ENCODE data around the gene C1orf210.

Gene C1orf210

DNA sequence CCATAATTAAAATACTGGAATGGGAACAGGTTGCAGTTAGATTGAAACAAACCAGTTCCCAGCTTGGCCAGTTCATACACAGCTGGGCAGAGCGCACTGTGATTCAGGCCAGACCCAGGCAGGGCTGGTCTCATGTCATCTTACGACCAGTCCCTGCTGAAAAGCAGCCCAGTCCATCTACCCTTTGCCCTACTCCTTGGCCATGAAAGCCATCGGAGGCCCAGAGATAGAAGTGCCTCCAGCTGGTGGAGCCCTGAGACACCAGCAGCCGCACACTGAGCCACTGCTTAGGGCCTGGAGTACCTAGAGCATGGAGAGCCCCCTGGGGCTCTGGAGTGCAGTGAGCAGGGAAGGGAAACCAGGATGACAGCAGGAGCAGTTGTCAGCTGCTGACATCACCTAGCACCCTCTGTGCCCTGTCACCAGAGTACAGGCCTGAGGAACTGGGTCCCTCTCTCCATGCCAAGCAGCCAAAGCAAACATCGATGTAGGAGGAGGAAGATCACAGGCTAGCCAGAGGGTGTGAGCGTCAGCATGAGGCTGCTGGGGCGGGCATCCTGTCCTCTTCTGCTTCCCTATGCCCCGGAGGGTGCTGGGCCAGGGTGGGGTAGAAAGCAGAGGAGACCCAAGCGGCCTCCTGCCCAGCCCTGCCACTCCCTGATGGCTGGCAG is 49.8 kb downstream of the C1orf210 start:
- Histone ChIP-seq H4K20me1 (ENCODE audit: insufficient read depth, low read length) (no peaks in the 10 kb centered on the region), H3K36me3 (replicated peaks; ENCODE audit: low read depth, low read length) (no peaks in the 10 kb centered on the region), H3K9me3 (ENCODE audit: insufficient read depth, low read length) (no peaks in the 10 kb centered on the region), H3K27ac (ENCODE audit: low read length) (no peak overlapping the region), H3K79me2 (ENCODE audit: low read length) (no peaks in the 10 kb centered on the region), H2AFZ (ENCODE audit: low read depth, low read length) (no peak overlapping the region), H3K9ac (ENCODE audit: low read length) (no peak overlapping the region), H3K4me3 (ENCODE audit: low read length) (no peak overlapping the region), H3K4me1 (ENCODE audit: low read length) (peaks cover 19% of the 10 kb centered on the region), H3K4me2 (ENCODE audit: low read length) (no peak overlapping the region), H3K27me3 (ENCODE audit: low read depth, low read length) (no peaks in the 10 kb centered on the region)
- TF ChIP-seq, protein P1, sequence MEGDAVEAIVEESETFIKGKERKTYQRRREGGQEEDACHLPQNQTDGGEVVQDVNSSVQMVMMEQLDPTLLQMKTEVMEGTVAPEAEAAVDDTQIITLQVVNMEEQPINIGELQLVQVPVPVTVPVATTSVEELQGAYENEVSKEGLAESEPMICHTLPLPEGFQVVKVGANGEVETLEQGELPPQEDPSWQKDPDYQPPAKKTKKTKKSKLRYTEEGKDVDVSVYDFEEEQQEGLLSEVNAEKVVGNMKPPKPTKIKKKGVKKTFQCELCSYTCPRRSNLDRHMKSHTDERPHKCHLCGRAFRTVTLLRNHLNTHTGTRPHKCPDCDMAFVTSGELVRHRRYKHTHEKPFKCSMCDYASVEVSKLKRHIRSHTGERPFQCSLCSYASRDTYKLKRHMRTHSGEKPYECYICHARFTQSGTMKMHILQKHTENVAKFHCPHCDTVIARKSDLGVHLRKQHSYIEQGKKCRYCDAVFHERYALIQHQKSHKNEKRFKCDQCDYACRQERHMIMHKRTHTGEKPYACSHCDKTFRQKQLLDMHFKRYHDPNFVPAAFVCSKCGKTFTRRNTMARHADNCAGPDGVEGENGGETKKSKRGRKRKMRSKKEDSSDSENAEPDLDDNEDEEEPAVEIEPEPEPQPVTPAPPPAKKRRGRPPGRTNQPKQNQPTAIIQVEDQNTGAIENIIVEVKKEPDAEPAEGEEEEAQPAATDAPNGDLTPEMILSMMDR (IDR thresholded peaks at IDR 0.05; ENCODE audit: low read depth, low read length), result no peak
- no peak for TF ChIP-seq EZH2phosphoT487 (IDR thresholded peaks at IDR 0.05; ENCODE audit: low read depth)

DNA sequence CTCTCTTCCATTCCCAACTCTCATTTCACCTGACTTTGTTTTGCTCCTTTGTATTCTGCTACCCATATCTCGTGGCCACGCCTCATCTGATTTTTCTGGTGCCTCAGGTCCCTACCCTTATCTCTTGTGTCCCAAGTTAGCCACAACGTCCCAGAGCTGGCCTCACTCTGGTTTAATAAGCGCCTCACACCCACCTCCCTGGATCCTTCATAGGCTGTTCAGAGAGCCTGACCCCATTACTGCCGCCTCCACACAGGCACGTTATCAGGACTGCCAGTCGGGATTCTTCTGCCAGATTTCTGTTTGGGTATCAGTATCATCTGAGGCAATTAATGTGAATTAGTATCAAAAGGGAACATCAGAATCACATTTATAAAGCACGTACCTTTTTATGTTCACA is 50.3 kb downstream of the C1orf210 start:
- Histone ChIP-seq H3K36me3 (replicated peaks; ENCODE audit: low read depth, low read length) (no peaks in the 10 kb centered on the region), H3K9me3 (ENCODE audit: insufficient read depth, low read length) (no peaks in the 10 kb centered on the region), H3K4me1 (ENCODE audit: low read length) (peaks cover 15% of the 10 kb centered on the region), H4K20me1 (ENCODE audit: insufficient read depth, low read length) (no peaks in the 10 kb centered on the region), H3K79me2 (ENCODE audit: low read length) (no peaks in the 10 kb centered on the region), H3K27me3 (ENCODE audit: low read depth, low read length) (no peaks in the 10 kb centered on the region), H3K27ac (ENCODE audit: low read length) (no peak overlapping the region), H3K9ac (ENCODE audit: low read length) (no peak overlapping the region), H3K4me3 (ENCODE audit: low read length) (no peak overlapping the region), H3K4me2 (ENCODE audit: low read length) (no peak overlapping the region), H2AFZ (ENCODE audit: low read depth, low read length) (no peak overlapping the region)
- TF ChIP-seq, protein P1 (IDR thresholded peaks at IDR 0.05; ENCODE audit: low read depth, low read length), result no peak
- no peak for TF ChIP-seq EZH2phosphoT487 (IDR thresholded peaks at IDR 0.05; ENCODE audit: low read depth)

DNA sequence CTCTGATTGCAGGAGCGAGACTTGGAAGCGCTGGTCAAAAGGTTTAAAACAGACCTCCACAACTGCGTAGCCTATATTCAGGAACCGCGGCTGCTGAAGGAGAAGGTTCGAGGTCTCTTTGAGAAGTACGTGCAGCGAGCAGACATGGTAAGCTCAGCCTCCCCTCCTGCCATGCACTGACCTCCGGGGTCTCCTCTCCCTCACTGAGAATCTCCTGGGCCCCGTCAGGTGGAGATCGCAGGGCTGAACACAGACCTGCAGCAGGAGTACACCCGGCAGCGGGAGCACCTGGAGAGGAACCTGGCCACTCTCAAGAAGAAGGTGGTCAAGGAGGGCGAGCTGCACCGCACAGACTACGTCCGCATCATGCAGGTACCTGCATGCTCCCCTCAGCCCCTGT is 51.1 kb downstream of the C1orf210 start:
- Histone ChIP-seq H3K79me2 (ENCODE audit: low read length) (no peaks in the 10 kb centered on the region), H3K4me2 (ENCODE audit: low read length) (no peak overlapping the region), H3K36me3 (replicated peaks; ENCODE audit: low read depth, low read length) (no peaks in the 10 kb centered on the region), H3K4me1 (ENCODE audit: low read length) (peaks cover 8% of the 10 kb centered on the region), H3K9me3 (ENCODE audit: insufficient read depth, low read length) (no peaks in the 10 kb centered on the region), H3K4me3 (ENCODE audit: low read length) (no peak overlapping the region), H4K20me1 (ENCODE audit: insufficient read depth, low read length) (no peaks in the 10 kb centered on the region), H3K27ac (ENCODE audit: low read length) (no peak overlapping the region), H3K27me3 (ENCODE audit: low read depth, low read length) (no peaks in the 10 kb centered on the region), H2AFZ (ENCODE audit: low read depth, low read length) (no peak overlapping the region), H3K9ac (ENCODE audit: low read length) (no peak overlapping the region)
- TF ChIP-seq EZH2phosphoT487 (IDR thresholded peaks at IDR 0.05; ENCODE audit: low read depth), result no peak
- TF ChIP-seq, protein P1 (IDR thresholded peaks at IDR 0.05; ENCODE audit: low read depth, low read length), result no peak

DNA sequence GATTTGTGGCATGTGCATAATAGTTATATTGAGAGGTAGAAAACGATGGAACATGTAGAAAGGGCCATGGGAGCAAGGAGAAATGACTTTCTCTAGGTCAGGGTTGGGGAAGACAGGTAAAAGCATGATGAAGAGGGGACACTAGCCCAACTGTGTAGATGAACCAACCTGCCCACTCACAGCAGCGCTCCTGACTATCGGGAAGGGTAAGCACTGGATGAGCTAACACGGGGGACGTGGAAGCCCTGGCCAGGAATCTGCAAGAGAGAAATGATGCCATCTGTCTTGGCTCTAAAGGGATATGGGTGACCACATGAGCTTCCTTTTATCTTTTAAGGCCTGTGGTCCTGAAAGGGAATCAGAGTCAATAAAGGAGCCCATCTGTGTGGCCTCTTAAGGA is 51.8 kb downstream of the C1orf210 start:
- H3K36me3 ChIP-seq (replicated peaks; ENCODE audit: low read depth, low read length), result no peaks in the 10 kb centered on the region
- H3K4me3 ChIP-seq (ENCODE audit: low read length), result no peak overlapping the region
- H3K27ac ChIP-seq (ENCODE audit: low read length), result no peak overlapping the region
- H4K20me1 ChIP-seq (ENCODE audit: insufficient read depth, low read length), result no peaks in the 10 kb centered on the region
- no peaks in the 10 kb centered on the region for H3K27me3 ChIP-seq (ENCODE audit: low read depth, low read length)
- no peaks in the 10 kb centered on the region for H3K79me2 ChIP-seq (ENCODE audit: low read length)
- TF ChIP-seq, protein P1 (IDR thresholded peaks at IDR 0.05; ENCODE audit: low read depth, low read length), result no peak
- no peak for TF ChIP-seq EZH2phosphoT487 (IDR thresholded peaks at IDR 0.05; ENCODE audit: low read depth)
- H3K9ac ChIP-seq (ENCODE audit: low read length), result no peak overlapping the region
- H3K4me1 ChIP-seq (ENCODE audit: low read length), result peaks cover 1% of the 10 kb centered on the region
- no peaks in the 10 kb centered on the region for H3K9me3 ChIP-seq (ENCODE audit: insufficient read depth, low read length)
- no peak overlapping the region for H2AFZ ChIP-seq (ENCODE audit: low read depth, low read length)
- H3K4me2 ChIP-seq (ENCODE audit: low read length), result no peak overlapping the region
